Transverse colon (tissue), 3 donors: ENCODE data around the gene IL21.

Source experiments
- CTCF ChIP-seq, 5 experiments: fragments of 200-600 bp in 3 of 5; fragments of 450-650 bp in 2 of 5; sonication (generic) in 3 of 5; IDR thresholded peaks; 1 replicate in 2 of 5; 2 replicates in 3 of 5; pipeline ENCODE4 v1.5.1; 2016 to 2017; ENCODE audit warnings: antibody characterized with exemption in 5 of 5, inconsistent platforms in 3 of 5, mild to moderate bottlenecking in 2 of 5, moderate library complexity in 1 of 5
- POLR2A ChIP-seq: fragments of 450-650 bp; IDR thresholded peaks from one replicate; pipeline ENCODE4 v1.6.1; 2016; ENCODE audit warnings: antibody characterized with exemption, mild to moderate bottlenecking, moderate library complexity

GRCh38 chr4:122666527-122667245, 45.8 kb upstream of the IL21 start:
- no peak for TF ChIP-seq CTCF (IDR thresholded peaks at IDR 0.05)
- TF ChIP-seq POLR2A: no peak
